Measurements from ENCODE around the gene MLH3.

Gene MLH3

DNA sequence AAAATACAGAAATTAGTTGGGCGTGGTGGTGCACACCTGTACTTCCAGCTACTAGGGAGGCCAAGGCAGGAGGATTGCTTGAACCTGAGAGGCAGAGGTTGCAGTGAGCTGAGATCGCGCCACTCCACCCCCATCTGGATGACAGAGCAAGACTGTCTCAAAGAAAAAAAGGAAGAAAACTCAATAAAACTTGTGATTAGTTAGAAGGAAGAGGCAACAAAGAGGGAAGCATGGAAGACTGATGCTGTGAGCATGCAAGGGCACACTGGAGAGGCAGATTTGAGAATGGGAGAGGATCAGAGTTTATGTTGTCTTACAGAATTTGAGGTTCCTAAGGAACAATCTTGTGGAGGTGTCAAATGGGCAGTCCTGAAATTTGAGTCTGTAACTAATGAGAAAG is 15.4 kb upstream of the MLH3 start:
- no peak for DNase-seq

DNA sequence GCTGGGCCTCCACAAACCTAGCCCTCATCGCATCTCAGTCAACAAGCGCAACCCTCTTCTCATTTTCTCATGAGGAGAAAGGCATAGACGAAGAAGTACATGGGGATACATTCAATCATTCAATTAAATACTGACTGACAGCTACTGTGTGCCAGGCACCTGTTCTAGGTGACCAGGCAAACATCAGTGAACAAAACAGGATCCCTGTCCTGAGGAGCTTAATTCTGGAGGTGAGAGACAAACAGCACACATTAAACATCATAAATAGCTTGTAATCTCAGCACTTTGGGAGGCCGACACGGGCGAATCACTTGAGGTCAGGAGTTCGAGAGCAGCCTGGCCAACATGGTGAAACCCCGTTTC is 12.9 kb upstream of the MLH3 start:
- no peak for DNase-seq

DNA sequence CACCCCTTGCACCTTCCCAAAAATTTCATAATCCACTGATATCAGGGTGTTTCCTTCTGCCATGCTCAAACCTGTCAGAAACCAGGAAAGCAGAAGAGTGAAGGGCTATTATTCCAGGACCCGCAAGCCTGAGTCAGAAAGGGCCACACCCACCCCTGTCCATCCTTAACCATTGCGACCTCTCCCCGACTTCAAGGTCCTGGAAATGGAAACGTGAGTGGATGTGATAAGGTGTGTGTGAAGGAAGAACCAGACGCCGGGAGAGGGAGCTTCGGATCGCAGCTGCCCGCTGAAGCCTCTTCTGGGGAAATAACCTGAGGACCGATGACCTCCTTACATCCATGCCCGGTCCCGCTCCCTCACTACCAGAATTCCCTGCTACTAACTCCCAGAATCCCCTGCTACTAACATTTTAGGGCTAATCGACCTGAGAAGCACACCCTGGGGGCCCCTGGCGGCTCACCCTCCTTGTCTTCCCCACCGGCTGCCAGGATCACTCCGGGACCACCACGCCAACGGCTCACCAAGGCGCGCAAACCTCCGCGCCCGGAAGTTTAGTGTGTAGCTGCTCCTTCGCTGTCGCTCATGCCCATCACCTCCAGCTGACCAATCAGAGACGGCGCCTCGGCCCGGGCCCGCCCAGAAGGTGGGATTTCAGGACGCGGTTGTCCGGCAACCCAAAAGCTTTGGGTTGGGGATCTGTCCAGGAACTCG is 12.4 kb upstream of the MLH3 start, which contains the start of gene ACYP1:
Gene ACYP1, minus strand, starts transcription at position 534 of the 714 bp plus-strand sequence. Its CDS starts 471 bp downstream, at position 63.
- peak; percentile 76 for DNase-seq

DNA sequence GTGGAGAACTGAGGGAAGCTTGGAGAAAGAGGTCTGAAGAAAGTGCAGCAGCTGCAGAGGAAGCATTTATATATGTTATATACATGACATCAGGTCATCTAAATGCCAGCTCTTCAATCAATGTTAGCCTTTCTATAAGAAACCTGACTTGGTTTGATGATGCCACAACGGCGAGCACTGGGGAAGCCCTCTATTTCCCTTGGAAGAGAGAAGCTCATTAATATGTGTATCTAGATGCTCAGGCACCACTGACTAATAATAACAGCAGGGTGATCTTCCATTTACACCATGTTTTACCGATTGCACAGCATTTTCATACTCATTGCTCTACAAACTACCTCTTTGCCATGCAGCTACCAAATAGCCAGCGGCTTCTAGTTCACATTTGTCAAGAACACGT is 11.7 kb upstream of the MLH3 start:
- DNase-seq = no peak

DNA sequence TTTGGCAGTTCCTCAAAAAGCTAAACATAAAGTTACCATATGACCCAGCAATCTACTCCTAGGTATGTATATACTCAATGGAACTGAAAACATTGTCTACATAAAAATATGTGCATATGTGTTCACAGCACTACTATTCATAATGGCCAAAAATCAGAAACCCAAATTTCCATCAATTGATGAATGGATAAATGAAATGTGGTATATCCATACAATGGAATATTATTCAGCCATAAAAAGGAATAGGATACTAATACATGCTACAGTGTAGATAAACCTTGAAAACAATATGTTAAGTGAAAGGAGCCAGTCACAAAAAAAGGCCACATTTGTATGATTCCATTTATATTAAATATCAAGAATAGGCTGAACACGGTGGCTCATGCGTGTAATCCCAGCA is 9.2 kb upstream of the MLH3 start:
- DNase-seq = no peak

DNA sequence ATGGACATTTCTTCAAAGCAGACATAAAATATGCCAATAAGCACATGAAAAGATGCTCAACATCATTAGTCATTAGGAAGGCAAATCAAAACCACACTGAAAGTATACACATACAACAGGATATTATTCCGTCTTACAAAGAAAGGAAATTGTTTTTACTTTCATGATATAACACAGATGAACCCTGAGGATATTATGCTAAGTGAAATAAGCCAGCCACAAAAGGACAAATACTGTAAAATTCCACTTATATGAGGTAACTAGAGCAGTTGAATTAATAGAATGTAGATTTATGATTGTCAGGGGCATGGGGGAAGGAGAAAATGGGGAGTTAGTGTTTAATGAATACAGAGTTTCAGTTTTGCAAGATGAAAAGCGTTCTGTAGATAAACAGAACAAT is 8.4 kb upstream of the MLH3 start:
- DNase-seq = no peak

DNA sequence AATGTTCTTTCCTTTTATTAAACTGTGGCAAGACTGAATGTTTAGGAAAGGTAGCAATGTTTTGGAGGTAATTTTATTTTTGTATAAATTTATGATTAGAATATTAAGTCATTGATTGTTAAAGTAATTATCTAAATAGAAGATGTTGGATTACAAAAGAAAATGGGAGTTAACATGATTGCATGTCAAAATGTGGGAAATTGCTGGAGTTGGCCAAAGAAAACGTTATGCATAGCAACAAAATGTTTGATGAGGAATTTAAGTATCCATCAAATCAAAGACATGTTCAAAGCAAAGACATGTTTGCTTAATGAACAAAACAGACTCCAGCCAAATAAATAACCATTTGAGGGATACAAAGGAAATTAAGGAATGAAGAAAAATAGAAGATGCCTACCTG is 3.2 kb upstream of the MLH3 start:
- no peak for DNase-seq

DNA sequence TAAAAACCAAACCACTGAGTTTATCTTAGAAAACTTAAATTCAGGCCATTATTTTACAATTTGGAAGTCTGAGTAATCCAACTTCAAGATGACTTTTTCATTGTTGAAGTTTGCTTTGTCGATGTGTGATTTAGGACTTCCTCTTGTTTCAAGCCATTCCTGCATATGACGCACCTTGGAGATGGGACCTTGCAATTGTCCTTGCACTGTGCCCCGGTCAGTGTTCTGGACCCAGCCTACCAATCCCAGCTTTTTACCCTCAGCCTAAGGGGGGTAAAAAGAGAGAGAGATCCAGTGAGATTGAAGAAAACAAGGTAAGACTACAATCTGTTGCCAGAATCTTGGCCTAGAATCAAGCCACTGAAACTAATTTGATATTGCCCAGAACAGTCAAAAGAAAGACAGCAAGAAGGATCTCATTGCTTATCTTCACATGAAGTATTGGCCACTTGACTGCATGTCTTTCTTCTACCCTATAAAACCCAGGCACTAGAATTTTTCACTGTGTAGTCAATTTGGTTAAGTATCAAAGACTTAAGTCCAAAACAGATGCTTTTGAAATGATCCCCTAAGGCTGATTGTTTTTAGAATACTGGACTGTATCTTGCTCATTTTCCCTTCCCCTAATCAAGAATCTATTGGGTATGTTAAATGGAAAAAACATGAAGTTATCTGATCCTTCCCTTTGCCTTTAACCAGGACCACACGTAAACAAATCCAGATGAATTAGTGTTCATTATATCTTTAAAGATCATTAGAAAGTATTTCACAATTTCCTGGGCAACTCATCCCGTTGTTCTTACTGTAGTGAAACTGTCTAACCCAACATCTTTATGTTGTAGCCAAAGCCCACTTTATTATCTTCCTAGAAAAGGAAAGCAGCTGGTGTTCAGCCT is 2.4 kb upstream of the MLH3 start:
- DNase-seq = no peak

DNA sequence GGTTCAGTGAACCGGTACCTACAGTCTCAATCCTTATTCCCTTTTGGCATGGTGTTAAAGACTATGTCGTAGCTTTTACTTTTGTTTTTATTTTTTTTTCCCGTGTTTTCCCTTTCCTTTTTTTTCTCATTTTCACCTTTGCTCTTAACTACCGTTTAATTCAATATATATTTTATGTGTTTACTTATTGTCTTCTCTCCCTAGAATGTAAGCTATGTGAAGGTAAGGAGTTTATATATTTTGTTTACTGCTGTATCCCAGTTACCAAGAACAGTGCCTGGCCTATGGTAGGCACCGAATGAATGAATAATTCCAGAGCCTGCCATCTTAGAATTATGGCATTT is 261 bp upstream of the MLH3 start:
- no peak for DNase-seq

DNA sequence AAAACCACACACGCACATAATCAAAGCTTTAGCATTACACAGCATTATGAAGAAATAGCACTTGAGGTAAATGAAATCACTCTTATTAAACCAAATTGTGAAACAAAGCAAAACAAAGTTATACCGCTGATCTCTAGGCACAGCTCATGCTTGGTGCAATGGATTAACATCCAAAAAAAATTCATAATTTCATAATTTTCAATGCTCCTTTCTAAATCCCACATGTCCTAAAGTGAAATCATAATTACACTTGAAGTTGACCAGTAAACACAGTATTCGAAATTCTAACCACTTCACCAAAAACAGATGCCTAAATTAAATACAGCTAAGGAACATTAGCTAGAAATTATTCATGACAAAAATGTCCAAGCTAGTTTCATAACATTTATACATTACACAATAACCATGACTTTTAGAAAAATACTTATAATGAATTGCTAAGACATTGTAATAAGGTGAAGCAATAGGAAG is 1.5 kb downstream of the MLH3 start:
- DNase-seq = no peak

DNA sequence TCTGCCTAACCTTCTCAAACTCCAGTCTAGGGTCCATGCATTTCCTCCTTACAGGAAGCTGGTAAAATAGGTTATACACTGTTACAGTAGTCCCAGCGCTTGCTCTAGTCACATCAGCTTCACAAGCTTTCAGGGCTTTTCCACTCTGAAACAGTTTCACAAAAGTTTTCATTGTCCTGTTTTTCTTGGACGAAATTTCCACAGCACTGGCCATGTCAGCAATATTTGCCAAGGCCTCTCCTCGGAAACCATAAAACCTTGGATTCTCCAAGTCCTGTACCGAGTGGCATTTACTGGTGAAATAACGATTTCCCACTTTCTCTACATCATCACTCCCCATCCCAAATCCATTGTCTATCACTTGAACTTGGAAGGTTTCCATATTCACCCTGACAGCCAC is 2.1 kb downstream of the MLH3 start:
- DNase-seq = no peak

DNA sequence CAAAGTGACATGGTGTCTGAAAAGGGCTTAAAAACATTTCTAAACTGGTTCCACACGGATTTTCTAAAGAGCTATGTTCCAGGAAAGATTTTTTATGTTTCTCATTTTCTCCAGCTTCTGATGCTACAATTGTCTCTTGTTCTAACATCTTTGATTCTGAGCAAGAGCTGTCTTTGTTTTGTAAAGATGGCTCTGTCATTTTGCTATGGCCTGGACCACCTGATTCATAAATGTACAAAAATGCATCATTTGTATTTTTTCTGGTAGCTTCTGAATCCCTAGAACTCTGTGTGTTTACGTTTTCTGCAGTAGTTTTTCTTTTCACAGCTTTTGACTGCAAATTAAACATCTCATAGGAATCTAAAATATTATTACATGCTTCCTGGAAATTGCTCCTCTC is 3.2 kb downstream of the MLH3 start:
- DNase-seq = no peak

DNA sequence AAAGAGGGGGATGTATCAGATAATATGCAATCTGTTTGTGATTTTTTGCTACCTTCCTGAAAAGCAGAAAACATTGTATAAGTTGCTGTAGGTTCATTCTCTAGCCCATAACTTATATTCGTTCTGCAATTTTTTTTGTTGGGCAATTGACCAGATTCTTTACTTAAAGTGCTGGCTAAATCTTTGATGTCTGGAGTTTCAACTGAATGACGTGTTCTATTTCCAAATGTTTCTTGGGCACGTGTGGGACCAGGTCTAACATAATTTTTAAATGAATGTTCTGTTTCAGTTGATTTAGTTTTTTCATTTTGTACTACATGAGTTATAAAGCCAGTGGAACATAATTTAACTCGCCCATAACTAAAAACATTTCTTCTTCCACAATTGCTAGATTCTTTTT is 3.8 kb downstream of the MLH3 start:
- DNase-seq = no peak

DNA sequence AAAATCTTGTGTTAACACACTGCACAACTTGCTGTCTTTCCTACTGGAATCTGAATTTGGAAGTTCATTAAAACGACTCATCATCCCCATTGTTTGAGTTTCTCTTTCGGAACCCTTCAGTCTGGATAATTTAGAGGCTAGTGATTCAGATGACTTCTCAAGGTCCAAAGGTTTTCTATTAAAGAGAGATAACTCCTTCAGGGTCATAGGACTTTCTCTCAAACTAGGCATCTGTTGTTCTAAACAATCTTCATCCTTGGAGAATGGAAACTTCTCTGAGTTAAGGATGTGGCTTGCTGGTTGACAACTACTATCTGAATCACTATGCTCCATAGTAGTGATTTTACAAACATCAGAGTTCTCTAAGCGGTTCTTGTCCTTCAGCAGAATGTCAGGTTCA is 4.4 kb downstream of the MLH3 start:
- no peak for DNase-seq

DNA sequence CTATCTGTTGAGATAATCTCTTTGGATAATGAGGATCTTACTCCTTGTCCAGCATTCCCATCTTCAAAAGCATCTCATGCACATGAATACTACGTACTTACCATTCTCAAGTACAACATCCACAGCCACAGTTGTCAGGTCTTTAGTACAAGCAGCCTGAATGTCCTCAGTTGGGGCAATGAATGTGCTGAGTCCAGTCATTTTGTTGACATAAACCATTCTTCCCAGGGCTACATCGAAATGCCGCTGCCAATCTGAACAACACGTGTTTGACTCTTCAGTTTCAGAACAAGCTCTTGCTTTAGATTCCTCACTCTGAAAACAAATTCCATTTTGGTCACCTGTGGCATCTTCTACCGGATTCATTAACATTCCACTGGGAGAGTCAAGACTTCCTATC is 5.0 kb downstream of the MLH3 start:
- no peak for DNase-seq

DNA sequence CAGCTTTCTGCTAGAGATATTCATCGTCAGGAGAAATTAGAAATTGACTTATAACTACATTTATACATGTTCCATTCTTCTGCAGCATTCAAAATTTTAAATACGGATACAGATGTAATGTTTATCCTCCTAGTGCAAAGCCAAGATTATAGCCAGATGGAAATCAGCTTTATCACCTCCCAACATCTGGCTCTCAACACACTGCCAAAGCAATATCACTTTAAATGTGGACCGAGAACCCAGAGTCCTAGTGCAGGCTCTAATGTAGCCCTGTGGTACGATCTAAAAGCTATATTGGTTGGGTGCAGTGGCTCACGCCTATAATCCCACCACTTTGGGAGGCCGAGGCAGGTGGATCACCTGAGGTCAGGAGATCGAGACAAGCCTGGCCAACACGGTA is 6.5 kb downstream of the MLH3 start:
- no peak for DNase-seq

DNA sequence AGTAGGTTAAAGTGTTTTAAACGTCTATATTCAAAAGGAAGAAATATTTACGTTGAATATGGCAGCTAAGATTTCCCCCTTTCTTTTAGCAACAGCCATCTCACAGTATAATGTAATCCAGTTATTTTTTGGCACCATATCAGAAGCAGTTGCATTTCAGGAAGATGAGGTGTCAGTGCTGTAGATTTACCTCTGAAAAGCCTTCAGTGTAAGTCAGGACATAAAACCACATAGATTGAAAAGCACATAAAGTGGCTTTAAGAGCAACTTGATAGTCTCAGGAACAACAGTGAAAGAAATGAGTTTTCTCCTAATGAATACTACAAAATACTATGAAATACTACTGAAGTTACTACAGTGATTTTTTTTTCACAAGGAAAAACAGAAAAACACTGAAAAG is 6.9 kb downstream of the MLH3 start:
- no peak for DNase-seq

DNA sequence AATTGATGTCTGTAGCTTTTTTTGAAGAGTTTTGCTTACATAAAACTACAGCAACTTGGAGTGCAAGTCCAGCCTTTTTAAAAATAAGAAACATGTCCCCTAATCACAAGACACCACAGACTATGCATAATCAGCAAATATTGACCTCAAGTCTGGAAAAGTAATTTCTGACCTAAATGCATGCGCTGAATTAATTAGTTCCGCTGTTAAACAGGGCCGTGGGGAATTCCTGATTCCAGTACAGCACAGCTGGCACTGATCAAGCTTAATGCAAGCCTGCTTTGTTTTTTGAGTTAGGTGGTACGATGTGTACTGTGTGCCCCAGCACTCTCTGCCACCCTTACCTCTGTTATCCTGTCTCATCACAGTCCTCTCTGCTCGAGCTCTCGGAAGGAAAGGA is 9.2 kb downstream of the MLH3 start:
- DNase-seq = no peak

DNA sequence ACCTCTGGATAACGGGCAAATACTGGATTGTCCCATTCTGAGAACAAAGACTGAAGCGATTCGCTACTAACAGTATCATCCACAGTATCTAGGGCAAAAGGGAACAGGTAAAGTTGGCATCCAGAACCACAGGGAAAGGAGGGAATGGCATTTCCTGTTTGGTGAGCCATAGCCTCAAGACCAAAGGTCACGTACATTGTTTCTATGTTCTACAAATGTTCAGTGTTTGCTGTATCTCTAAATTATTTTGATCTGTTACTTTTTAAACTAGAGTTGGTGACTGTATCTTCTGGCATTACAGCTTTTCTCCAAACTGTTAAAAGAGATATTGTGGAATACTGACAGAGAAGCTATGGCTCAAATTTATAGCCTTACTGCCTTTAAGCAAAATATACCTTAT is 9.7 kb downstream of the MLH3 start:
- no peak for DNase-seq

DNA sequence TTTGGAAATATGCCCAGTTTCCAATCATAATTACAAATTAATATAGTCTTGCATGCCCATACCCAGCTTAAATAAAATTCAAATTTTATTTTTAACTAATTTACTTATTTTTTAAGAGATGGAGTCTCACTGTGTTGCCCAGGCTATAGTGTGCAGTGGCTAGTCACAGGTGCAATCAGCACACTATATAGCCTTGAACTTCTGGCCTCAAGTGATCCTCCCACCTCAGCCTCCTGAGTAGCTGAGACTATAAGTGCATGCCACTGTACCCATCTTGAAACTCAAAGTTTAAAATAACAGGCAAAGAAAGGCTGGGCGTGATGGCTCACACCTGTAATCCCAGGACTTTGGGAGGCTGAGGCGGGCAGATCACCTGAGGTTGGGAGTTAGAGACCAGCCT is 10.3 kb downstream of the MLH3 start:
- no peak for DNase-seq

DNA sequence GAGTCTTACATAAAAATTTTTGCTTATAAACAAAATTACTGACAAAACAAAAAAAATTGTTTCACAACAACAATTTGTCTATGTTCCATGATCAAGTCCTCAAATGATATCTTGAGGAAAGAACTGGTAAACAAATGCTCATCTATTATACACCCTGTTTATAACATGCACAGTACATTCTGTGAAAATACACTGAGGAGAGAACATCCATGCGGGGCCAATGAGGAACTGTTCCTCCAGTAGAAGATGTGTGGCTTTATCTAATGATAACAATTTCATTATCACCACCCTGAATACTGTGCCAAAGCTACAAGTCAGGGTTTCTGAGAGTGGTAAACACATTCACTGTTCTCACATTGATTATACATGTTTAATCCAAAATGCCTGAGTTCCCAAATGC is 10.8 kb downstream of the MLH3 start:
- DNase-seq = no peak

DNA sequence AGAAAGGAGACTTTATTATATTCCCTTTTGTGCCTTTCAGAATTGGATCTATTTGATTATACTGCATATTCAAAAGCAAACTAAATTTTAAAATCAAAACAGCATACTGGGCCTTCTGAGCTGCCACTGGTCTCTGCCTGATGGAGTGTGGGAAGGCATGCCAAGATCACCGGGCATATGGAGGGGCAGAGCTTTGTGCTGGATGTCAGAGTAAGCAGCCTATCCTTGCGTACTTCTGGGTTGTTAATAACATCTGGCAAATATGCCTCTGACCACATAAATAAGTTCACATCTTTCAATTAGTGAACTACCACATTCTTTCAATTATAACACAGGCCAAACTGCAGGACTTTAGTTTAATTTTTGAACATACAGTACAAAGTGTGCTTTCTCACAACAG is 18.3 kb downstream of the MLH3 start:
- DNase-seq = no peak

DNA sequence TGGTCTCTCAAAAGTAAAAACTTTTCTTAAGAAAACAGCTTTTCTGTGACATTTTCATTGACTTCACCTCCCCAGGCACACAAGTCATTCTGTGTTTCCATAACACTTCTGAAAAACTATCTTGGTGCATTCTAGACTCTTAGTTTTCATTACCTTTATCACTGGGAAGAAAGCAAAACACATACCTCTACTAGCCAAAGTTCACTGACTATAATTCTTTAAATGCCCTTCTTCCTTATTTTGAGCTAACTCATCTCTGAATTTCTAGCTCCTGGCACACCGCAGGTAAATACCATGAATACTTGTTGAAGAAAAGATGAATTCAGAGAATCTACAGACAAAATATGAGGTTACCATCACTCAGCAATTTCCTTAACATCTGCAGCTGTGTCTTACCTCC is 21.1 kb downstream of the MLH3 start:
- no peak for DNase-seq

DNA sequence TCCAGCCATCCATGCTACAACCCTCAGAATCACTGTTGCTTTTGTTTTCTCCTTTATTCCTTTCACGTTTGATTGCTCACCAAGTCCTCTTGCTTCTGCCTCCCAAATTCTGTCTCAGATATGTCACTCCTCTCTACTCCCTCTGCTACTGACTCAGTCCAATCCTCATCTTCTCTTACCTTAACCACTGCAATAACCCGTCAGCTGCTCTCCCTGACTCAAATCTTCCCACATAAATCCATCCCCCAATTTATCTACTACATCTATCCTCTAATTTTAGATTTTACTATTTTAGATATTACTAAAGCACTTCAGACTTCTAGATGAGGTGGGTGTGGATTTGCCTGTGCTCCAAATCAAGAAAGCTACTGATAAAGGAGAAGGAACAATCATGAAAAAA is 25.4 kb downstream of the MLH3 start:
- DNase-seq = no peak

DNA sequence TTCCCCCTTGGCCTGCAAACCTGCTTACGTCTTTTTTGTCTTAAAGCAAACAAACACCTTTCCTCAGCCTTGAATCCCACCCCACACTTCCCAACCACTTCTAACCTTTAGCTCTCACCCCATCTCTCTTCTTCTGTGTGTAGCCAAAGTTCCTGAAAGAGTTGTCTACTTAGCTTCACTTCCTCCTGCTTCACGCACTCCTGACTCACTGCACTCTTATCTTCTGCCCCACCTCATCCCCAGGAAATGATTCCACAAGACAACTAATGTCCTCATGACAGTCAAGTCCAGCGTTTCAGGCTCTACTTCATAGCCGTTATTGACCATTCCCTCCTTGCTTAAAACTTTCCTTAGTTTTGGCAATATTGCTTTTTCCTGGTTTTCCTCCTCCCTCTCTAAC is 26.2 kb downstream of the MLH3 start:
- no peak for DNase-seq
